Measurements from ENCODE around the gene WDR74. TPM values are rescaled to one million over a fixed set of nuclear protein-coding genes. Genes with fewer than 3 reads are reported as not detected.

Gene WDR74
- total and polyA plus RNA-seq, 9 of the 15 experiments (the other 6 are each of a cell fraction or from before 2014, with no cell fraction given), result 32.7 to 210 (median 114) TPM

DNA sequence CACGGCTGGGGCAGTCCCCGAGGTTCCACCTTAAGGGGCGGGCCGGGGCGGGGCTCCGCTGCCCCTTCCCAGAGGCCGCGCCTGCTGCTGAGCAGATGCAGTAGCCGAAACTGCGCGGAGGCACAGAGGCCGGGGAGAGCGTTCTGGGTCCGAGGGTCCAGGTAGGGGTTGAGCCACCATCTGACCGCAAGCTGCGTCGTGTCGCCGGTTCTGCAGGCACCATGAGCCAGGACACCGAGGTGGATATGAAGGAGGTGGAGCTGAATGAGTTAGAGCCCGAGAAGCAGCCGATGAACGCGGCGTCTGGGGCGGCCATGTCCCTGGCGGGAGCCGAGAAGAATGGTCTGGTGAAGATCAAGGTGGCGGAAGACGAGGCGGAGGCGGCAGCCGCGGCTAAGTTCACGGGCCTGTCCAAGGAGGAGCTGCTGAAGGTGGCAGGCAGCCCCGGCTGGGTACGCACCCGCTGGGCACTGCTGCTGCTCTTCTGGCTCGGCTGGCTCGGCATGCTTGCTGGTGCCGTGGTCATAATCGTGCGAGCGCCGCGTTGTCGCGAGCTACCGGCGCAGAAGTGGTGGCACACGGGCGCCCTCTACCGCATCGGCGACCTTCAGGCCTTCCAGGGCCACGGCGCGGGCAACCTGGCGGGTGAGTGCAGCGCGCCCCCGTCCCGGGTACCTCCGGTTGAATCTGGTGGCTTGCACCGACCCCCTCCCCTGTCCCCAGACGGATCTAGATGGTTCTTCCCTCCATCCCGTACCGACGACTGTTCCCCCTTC lies 41.6 kb upstream of the WDR74 start, which contains the start of gene SLC3A2 (continued):
- TF ChIP-seq, protein P1, sequence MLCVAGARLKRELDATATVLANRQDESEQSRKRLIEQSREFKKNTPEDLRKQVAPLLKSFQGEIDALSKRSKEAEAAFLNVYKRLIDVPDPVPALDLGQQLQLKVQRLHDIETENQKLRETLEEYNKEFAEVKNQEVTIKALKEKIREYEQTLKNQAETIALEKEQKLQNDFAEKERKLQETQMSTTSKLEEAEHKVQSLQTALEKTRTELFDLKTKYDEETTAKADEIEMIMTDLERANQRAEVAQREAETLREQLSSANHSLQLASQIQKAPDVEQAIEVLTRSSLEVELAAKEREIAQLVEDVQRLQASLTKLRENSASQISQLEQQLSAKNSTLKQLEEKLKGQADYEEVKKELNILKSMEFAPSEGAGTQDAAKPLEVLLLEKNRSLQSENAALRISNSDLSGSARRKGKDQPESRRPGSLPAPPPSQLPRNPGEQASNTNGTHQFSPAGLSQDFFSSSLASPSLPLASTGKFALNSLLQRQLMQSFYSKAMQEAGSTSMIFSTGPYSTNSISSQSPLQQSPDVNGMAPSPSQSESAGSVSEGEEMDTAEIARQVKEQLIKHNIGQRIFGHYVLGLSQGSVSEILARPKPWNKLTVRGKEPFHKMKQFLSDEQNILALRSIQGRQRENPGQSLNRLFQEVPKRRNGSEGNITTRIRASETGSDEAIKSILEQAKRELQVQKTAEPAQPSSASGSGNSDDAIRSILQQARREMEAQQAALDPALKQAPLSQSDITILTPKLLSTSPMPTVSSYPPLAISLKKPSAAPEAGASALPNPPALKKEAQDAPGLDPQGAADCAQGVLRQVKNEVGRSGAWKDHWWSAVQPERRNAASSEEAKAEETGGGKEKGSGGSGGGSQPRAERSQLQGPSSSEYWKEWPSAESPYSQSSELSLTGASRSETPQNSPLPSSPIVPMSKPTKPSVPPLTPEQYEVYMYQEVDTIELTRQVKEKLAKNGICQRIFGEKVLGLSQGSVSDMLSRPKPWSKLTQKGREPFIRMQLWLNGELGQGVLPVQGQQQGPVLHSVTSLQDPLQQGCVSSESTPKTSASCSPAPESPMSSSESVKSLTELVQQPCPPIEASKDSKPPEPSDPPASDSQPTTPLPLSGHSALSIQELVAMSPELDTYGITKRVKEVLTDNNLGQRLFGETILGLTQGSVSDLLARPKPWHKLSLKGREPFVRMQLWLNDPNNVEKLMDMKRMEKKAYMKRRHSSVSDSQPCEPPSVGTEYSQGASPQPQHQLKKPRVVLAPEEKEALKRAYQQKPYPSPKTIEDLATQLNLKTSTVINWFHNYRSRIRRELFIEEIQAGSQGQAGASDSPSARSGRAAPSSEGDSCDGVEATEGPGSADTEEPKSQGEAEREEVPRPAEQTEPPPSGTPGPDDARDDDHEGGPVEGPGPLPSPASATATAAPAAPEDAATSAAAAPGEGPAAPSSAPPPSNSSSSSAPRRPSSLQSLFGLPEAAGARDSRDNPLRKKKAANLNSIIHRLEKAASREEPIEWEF (CRISPR knock-in tag; IDR thresholded peaks at IDR 0.05), result no peak
- peak; percentile 58; the same call in 1 of the 2 replicates for TF ChIP-seq GABPA (tag; conservative IDR thresholded peaks at IDR 0.05; ENCODE audit: low read depth)
- TF ChIP-seq COPS2 (conservative IDR thresholded peaks at IDR 0.05), result no peak
- TF ChIP-seq, protein P2, sequence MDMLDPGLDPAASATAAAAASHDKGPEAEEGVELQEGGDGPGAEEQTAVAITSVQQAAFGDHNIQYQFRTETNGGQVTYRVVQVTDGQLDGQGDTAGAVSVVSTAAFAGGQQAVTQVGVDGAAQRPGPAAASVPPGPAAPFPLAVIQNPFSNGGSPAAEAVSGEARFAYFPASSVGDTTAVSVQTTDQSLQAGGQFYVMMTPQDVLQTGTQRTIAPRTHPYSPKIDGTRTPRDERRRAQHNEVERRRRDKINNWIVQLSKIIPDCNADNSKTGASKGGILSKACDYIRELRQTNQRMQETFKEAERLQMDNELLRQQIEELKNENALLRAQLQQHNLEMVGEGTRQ (CRISPR knock-in tag; IDR thresholded peaks at IDR 0.05), result no peak
- TF ChIP-seq, protein P3, sequence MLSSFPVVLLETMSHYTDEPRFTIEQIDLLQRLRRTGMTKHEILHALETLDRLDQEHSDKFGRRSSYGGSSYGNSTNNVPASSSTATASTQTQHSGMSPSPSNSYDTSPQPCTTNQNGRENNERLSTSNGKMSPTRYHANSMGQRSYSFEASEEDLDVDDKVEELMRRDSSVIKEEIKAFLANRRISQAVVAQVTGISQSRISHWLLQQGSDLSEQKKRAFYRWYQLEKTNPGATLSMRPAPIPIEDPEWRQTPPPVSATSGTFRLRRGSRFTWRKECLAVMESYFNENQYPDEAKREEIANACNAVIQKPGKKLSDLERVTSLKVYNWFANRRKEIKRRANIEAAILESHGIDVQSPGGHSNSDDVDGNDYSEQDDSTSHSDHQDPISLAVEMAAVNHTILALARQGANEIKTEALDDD (IDR thresholded peaks at IDR 0.05), result no peak
- TF ChIP-seq, protein P4, sequence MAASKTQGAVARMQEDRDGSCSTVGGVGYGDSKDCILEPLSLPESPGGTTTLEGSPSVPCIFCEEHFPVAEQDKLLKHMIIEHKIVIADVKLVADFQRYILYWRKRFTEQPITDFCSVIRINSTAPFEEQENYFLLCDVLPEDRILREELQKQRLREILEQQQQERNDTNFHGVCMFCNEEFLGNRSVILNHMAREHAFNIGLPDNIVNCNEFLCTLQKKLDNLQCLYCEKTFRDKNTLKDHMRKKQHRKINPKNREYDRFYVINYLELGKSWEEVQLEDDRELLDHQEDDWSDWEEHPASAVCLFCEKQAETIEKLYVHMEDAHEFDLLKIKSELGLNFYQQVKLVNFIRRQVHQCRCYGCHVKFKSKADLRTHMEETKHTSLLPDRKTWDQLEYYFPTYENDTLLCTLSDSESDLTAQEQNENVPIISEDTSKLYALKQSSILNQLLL (CRISPR knock-in tag; IDR thresholded peaks at IDR 0.05; ENCODE audit: borderline replicate concordance), result no peak
- no peak for TF ChIP-seq POU5F1 (IDR thresholded peaks at IDR 0.05; ENCODE audit: borderline replicate concordance, low read depth, low read length, partially characterized antibody)
- TF ChIP-seq ARID2 (IDR thresholded peaks at IDR 0.05), result no peak; the same call in 1 of the 2 replicates
- TF ChIP-seq PTBP1 (IDR thresholded peaks at IDR 0.05; ENCODE audit: low read depth, low read length), result no peak
- peak; percentile 45; the same call in 1 of the 2 replicates for TF ChIP-seq MXI1 (IDR thresholded peaks at IDR 0.05; ENCODE audit: low read depth, low read length)
- TF ChIP-seq BCOR (IDR thresholded peaks at IDR 0.05), result no peak
- no peak for TF ChIP-seq KAT2B (IDR thresholded peaks at IDR 0.05; ENCODE audit: low read depth, low read length)
- TF ChIP-seq SMARCA4 (IDR thresholded peaks at IDR 0.05), result no peak
- peak; percentile 98 for TF ChIP-seq CHD1 (IDR thresholded peaks at IDR 0.05; ENCODE audit: low read length)
- no peak for TF ChIP-seq STAT5A (IDR thresholded peaks at IDR 0.05; ENCODE audit: borderline replicate concordance, low read length)
- TF ChIP-seq, protein P5, sequence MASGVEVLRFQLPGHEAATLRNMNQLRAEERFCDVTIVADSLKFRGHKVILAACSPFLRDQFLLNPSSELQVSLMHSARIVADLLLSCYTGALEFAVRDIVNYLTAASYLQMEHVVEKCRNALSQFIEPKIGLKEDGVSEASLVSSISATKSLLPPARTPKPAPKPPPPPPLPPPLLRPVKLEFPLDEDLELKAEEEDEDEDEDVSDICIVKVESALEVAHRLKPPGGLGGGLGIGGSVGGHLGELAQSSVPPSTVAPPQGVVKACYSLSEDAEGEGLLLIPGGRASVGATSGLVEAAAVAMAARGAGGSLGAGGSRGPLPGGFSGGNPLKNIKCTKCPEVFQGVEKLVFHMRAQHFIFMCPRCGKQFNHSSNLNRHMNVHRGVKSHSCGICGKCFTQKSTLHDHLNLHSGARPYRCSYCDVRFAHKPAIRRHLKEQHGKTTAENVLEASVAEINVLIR (CRISPR knock-in tag; IDR thresholded peaks at IDR 0.05), result peak; percentile 46; the same call in 1 of the 2 replicates
- TF ChIP-seq TRIM24 (IDR thresholded peaks at IDR 0.05), result no peak

Data from K562 (cell line).